ENCODE results near the gene BMP6. TPM values are rescaled to one million over a fixed set of nuclear protein-coding genes. Genes with fewer than 3 reads are reported as not detected.

The BMP6 gene
- total and polyA plus RNA-seq, 2 of the 8 experiments (the other 6 are each of a cell fraction or from before 2014, with no cell fraction given): 2.0 to 2.1 TPM

- TF ChIP-seq, protein P1, sequence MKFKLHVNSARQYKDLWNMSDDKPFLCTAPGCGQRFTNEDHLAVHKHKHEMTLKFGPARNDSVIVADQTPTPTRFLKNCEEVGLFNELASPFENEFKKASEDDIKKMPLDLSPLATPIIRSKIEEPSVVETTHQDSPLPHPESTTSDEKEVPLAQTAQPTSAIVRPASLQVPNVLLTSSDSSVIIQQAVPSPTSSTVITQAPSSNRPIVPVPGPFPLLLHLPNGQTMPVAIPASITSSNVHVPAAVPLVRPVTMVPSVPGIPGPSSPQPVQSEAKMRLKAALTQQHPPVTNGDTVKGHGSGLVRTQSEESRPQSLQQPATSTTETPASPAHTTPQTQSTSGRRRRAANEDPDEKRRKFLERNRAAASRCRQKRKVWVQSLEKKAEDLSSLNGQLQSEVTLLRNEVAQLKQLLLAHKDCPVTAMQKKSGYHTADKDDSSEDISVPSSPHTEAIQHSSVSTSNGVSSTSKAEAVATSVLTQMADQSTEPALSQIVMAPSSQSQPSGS (IDR thresholded peaks at IDR 0.05; ENCODE audit: low read length): no peak
- TF ChIP-seq GABPA (IDR thresholded peaks at IDR 0.05; ENCODE audit: borderline replicate concordance, insufficient read depth, low read length): no peak
- TF ChIP-seq BACH1 (IDR thresholded peaks at IDR 0.05; ENCODE audit: low read length): no peak
- TF ChIP-seq SP2 (IDR thresholded peaks at IDR 0.05; ENCODE audit: low read length): no peak
- TF ChIP-seq EP300 (IDR thresholded peaks at IDR 0.05; ENCODE audit: borderline replicate concordance in 1 of 2, low read depth in 2 of 2, low read length in 2 of 2): no peak
- TF ChIP-seq SIN3A (conservative IDR thresholded peaks at IDR 0.05 in 1 of 2, IDR thresholded peaks at IDR 0.05 in 1 of 2; ENCODE audit: low read depth in 1 of 2, low read length in 2 of 2): no peak
- TF ChIP-seq KDM4A (IDR thresholded peaks at IDR 0.05; ENCODE audit: low read depth, low read length, severe bottlenecking): no peak
- TF ChIP-seq SIRT6 (IDR thresholded peaks at IDR 0.05; ENCODE audit: low read length): no peak
- TF ChIP-seq SUZ12 (IDR thresholded peaks at IDR 0.05; ENCODE audit: low read length): no peak
These were observed 177.0 kb downstream of the BMP6 start (continued) for GRCh38 chr6:7902867-7903266.

Measured in H1 (cell line).